ENCODE measurements around the gene CCDC97. TPM values are rescaled to one million over a fixed set of nuclear protein-coding genes. Genes with fewer than 3 reads are reported as not detected.
"Not testable (repeated sequence)": the region's sequence is repeated elsewhere in the genome, so short reads cannot be mapped to it uniquely, and the experiment has no call there.

The CCDC97 gene
- total RNA-seq, 1 donor from 2014 or later, result 8.9 TPM

GRCh38 chr19:41273076-41273475, 36.9 kb upstream of the CCDC97 start:
- Histone ChIP-seq H3K27ac (ENCODE audit: low read depth, low read length) (no peak overlapping the region), H3K9me3 (ENCODE audit: control insufficient read depth in 3 of 3, low read length in 3 of 3) (no peaks in the 10 kb centered on the region), H3K4me1 (ENCODE audit: control insufficient read depth in 3 of 3, insufficient read depth in 3 of 3, low read length in 3 of 3) (no peaks in the 10 kb centered on the region), H3K9ac (ENCODE audit: low read depth in 1 of 3, low read length in 3 of 3) (no peak overlapping the region), H3K4me3 (ENCODE audit: low read length in 3 of 3) (no peak overlapping the region), H3K36me3 (ENCODE audit: control insufficient read depth in 3 of 3, insufficient read depth in 3 of 3, low read length in 3 of 3) (peaks cover 87 to 94% (median 89%) of the 10 kb centered on the region in 3 donors), H3K27me3 (ENCODE audit: control insufficient read depth in 3 of 3, insufficient read depth in 3 of 3, low read length in 3 of 3) (no peaks in the 10 kb centered on the region)

- H3K27ac ChIP-seq (ENCODE audit: low read depth, low read length), result no peak overlapping the region
- H3K36me3 ChIP-seq (ENCODE audit: control insufficient read depth in 3 of 3, insufficient read depth in 3 of 3, low read length in 3 of 3), result peaks cover 81 to 95% (median 90%) of the 10 kb centered on the region in 3 donors
- no peak overlapping the region for H3K4me3 ChIP-seq (ENCODE audit: low read length in 3 of 3)
- no peaks in the 10 kb centered on the region for H3K4me1 ChIP-seq (ENCODE audit: control insufficient read depth in 3 of 3, insufficient read depth in 3 of 3, low read length in 3 of 3)
- H3K9ac ChIP-seq (ENCODE audit: low read depth in 1 of 3, low read length in 3 of 3), result no peak overlapping the region
- H3K27me3 ChIP-seq (ENCODE audit: control insufficient read depth in 3 of 3, insufficient read depth in 3 of 3, low read length in 3 of 3), result no peaks in the 10 kb centered on the region
- no peaks in the 10 kb centered on the region for H3K9me3 ChIP-seq (ENCODE audit: control insufficient read depth in 3 of 3, low read length in 3 of 3)
These were observed 35.2 kb upstream of the CCDC97 start for GRCh38 chr19:41274802-41275201.

DNA sequence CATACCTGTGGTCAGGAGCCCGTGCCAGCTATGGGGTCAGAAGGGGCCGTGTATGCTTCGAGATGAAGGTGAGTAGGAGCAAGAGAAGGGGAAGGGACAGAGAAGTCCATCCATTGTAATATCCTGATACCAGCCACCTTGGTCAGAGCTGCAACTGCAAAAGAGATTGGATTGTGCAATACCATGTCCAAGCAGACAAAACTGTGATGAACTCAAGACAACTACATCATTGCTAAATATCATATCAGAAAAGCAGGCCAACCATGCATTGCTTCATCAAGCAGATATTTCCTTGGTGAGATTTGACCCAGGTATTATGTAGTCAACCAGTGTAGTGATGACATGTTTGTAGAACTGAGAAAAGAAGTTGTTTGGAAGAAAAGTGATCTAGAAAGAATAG, 33.7 kb upstream of the CCDC97 start:
- Histone ChIP-seq H3K4me1 (ENCODE audit: control insufficient read depth in 3 of 3, insufficient read depth in 3 of 3, low read length in 3 of 3) (no peaks in the 10 kb centered on the region), H3K36me3 (ENCODE audit: control insufficient read depth in 3 of 3, insufficient read depth in 3 of 3, low read length in 3 of 3) (peaks cover 86 to 98% (median 93%) of the 10 kb centered on the region in 3 donors), H3K9ac (ENCODE audit: low read depth in 1 of 3, low read length in 3 of 3) (no peak overlapping the region), H3K4me3 (ENCODE audit: low read length in 3 of 3) (no peak overlapping the region), H3K27me3 (ENCODE audit: control insufficient read depth in 3 of 3, insufficient read depth in 3 of 3, low read length in 3 of 3) (no peaks in the 10 kb centered on the region), H3K9me3 (ENCODE audit: control insufficient read depth in 3 of 3, low read length in 3 of 3) (no peaks in the 10 kb centered on the region), H3K27ac (ENCODE audit: low read depth, low read length) (no peak overlapping the region)

DNA sequence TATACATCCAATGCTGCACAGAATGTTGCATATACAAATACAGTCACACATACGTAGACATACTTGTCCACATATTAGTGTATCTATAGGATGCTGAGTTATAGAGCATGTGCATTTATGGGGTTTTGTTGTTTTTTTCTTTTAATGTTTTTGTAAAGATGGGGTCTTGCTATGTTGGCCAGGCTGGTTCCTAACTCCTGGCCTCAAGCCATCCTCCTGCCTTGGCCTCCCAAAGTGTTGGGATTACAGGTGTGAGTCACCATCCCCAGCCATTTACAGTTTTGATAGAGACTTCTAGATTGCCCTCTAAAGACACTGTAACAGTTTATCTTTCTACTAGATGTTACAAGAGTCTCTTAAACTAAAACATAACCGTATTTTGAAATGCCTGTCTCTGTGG, 31.5 kb upstream of the CCDC97 start:
- peaks cover 75 to 93% (median 84%) of the 10 kb centered on the region in 3 donors for H3K36me3 ChIP-seq (ENCODE audit: control insufficient read depth in 3 of 3, insufficient read depth in 3 of 3, low read length in 3 of 3)
- no peak overlapping the region for H3K27ac ChIP-seq (ENCODE audit: low read depth, low read length)
- no peak overlapping the region for H3K4me3 ChIP-seq (ENCODE audit: low read length in 3 of 3)
- H3K9me3 ChIP-seq (ENCODE audit: control insufficient read depth in 3 of 3, low read length in 3 of 3), result no peaks in the 10 kb centered on the region
- no peaks in the 10 kb centered on the region for H3K4me1 ChIP-seq (ENCODE audit: control insufficient read depth in 3 of 3, insufficient read depth in 3 of 3, low read length in 3 of 3)
- no peaks in the 10 kb centered on the region for H3K27me3 ChIP-seq (ENCODE audit: control insufficient read depth in 3 of 3, insufficient read depth in 3 of 3, low read length in 3 of 3)
- no peak overlapping the region for H3K9ac ChIP-seq (ENCODE audit: low read depth in 1 of 3, low read length in 3 of 3)

- Histone ChIP-seq H3K9ac (ENCODE audit: low read depth in 1 of 3, low read length in 3 of 3) (no peak overlapping the region), H3K27me3 (ENCODE audit: control insufficient read depth in 3 of 3, insufficient read depth in 3 of 3, low read length in 3 of 3) (no peaks in the 10 kb centered on the region), H3K27ac (ENCODE audit: low read depth, low read length) (no peak overlapping the region), H3K9me3 (ENCODE audit: control insufficient read depth in 3 of 3, low read length in 3 of 3) (no peaks in the 10 kb centered on the region), H3K4me3 (ENCODE audit: low read length in 3 of 3) (no peak overlapping the region), H3K4me1 (ENCODE audit: control insufficient read depth in 3 of 3, insufficient read depth in 3 of 3, low read length in 3 of 3) (no peaks in the 10 kb centered on the region), H3K36me3 (ENCODE audit: control insufficient read depth in 3 of 3, insufficient read depth in 3 of 3, low read length in 3 of 3) (peaks cover 39 to 78% (median 72%) of the 10 kb centered on the region in 3 donors)
These were observed 21.1 kb upstream of the CCDC97 start for GRCh38 chr19:41288673-41289530.

- peaks cover 48 to 80% (median 74%) of the 10 kb centered on the region in 3 donors for H3K36me3 ChIP-seq (ENCODE audit: control insufficient read depth in 3 of 3, insufficient read depth in 3 of 3, low read length in 3 of 3)
- H3K9ac ChIP-seq (ENCODE audit: low read depth in 1 of 3, low read length in 3 of 3); H3K27me3 ChIP-seq (ENCODE audit: control insufficient read depth in 3 of 3, insufficient read depth in 3 of 3, low read length in 3 of 3); H3K4me1 ChIP-seq (ENCODE audit: control insufficient read depth in 3 of 3, insufficient read depth in 3 of 3, low read length in 3 of 3); H3K9me3 ChIP-seq (ENCODE audit: control insufficient read depth in 3 of 3, low read length in 3 of 3); H3K4me3 ChIP-seq (ENCODE audit: low read length in 3 of 3); H3K27ac ChIP-seq (ENCODE audit: low read depth, low read length): not testable (repeated sequence)
These were observed 20.2 kb upstream of the CCDC97 start for GRCh38 chr19:41289814-41290213.

- Histone ChIP-seq H3K9me3 (ENCODE audit: control insufficient read depth in 3 of 3, low read length in 3 of 3) (no peaks in the 10 kb centered on the region), H3K4me3 (ENCODE audit: low read length in 3 of 3) (no peak overlapping the region), H3K27me3 (ENCODE audit: control insufficient read depth in 3 of 3, insufficient read depth in 3 of 3, low read length in 3 of 3) (no peaks in the 10 kb centered on the region), H3K4me1 (ENCODE audit: control insufficient read depth in 3 of 3, insufficient read depth in 3 of 3, low read length in 3 of 3) (peaks cover 29 to 33% (median 33%) of the 10 kb centered on the region in 3 donors), H3K27ac (ENCODE audit: low read depth, low read length) (no peak overlapping the region), H3K36me3 (ENCODE audit: control insufficient read depth in 3 of 3, insufficient read depth in 3 of 3, low read length in 3 of 3) (peaks cover 57 to 86% (median 74%) of the 10 kb centered on the region in 3 donors), H3K9ac (ENCODE audit: low read depth in 1 of 3, low read length in 3 of 3) (no peak overlapping the region)
These were observed 15.6 kb upstream of the CCDC97 start for GRCh38 chr19:41294393-41294792.

- no peak overlapping the region for H3K4me3 ChIP-seq (ENCODE audit: low read length in 3 of 3)
These were observed 14.5 kb upstream of the CCDC97 start for GRCh38 chr19:41295499-41295898.

DNA sequence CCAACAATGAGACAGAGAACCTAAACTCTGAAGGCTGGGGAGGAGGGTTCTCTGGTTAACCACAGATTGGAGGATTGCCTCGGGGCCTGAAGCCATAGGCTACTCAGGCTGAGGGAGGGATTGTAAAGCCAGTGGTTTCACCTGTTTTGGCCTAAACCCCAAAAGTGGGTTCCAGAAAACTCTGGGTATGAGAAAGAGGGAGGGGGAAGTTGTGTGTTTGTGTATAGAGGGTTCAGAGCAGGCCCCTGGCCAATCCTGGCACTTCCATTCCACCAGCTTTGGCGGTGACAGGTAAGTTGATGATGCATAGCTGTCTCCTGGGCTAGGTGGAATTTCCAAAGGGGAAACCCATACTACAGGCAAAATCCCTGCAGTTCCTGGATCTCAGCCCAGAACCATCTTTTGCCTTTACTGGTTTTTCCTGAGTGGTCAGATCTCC, 13.5 kb upstream of the CCDC97 start:
- H3K9ac ChIP-seq (ENCODE audit: low read depth in 1 of 3, low read length in 3 of 3), result no peak overlapping the region
- no peaks in the 10 kb centered on the region for H3K9me3 ChIP-seq (ENCODE audit: control insufficient read depth in 3 of 3, low read length in 3 of 3)
- H3K27me3 ChIP-seq (ENCODE audit: control insufficient read depth in 3 of 3, insufficient read depth in 3 of 3, low read length in 3 of 3), result no peaks in the 10 kb centered on the region
- H3K36me3 ChIP-seq (ENCODE audit: control insufficient read depth in 3 of 3, insufficient read depth in 3 of 3, low read length in 3 of 3), result peaks cover 55 to 72% (median 67%) of the 10 kb centered on the region in 3 donors
- H3K27ac ChIP-seq (ENCODE audit: low read depth, low read length), result peak overlapping the region; percentile 87
- H3K4me1 ChIP-seq (ENCODE audit: control insufficient read depth in 3 of 3, insufficient read depth in 3 of 3, low read length in 3 of 3), result peaks cover 46 to 47% (median 46%) of the 10 kb centered on the region in 3 donors
- no peak overlapping the region for H3K4me3 ChIP-seq (ENCODE audit: low read length in 3 of 3)

More at GRCh38 chr19:41295499-41295898, 14.5 kb upstream of the CCDC97 start:
- H3K9me3 ChIP-seq (ENCODE audit: control insufficient read depth in 3 of 3, low read length in 3 of 3), result no peaks in the 10 kb centered on the region
- peaks cover 40 to 44% (median 44%) of the 10 kb centered on the region in 3 donors for H3K4me1 ChIP-seq (ENCODE audit: control insufficient read depth in 3 of 3, insufficient read depth in 3 of 3, low read length in 3 of 3)
- no peak overlapping the region for H3K9ac ChIP-seq (ENCODE audit: low read depth in 1 of 3, low read length in 3 of 3)
- H3K36me3 ChIP-seq (ENCODE audit: control insufficient read depth in 3 of 3, insufficient read depth in 3 of 3, low read length in 3 of 3), result peaks cover 53 to 76% (median 67%) of the 10 kb centered on the region in 3 donors
- no peaks in the 10 kb centered on the region for H3K27me3 ChIP-seq (ENCODE audit: control insufficient read depth in 3 of 3, insufficient read depth in 3 of 3, low read length in 3 of 3)
- no peak overlapping the region for H3K27ac ChIP-seq (ENCODE audit: low read depth, low read length)

- no peaks in the 10 kb centered on the region for H3K27me3 ChIP-seq (ENCODE audit: control insufficient read depth in 3 of 3, insufficient read depth in 3 of 3, low read length in 3 of 3)
- H3K4me1 ChIP-seq (ENCODE audit: control insufficient read depth in 3 of 3, insufficient read depth in 3 of 3, low read length in 3 of 3), result peaks cover 46 to 49% (median 46%) of the 10 kb centered on the region in 3 donors
- peak overlapping the region; percentile 87 for H3K27ac ChIP-seq (ENCODE audit: low read depth, low read length)
- H3K4me3 ChIP-seq (ENCODE audit: low read length in 3 of 3), result peak overlapping the region in 2 of 3 donors; percentile 8 to 10
- peaks cover 49 to 69% (median 65%) of the 10 kb centered on the region in 3 donors for H3K36me3 ChIP-seq (ENCODE audit: control insufficient read depth in 3 of 3, insufficient read depth in 3 of 3, low read length in 3 of 3)
- H3K9me3 ChIP-seq (ENCODE audit: control insufficient read depth in 3 of 3, low read length in 3 of 3), result no peaks in the 10 kb centered on the region
- peak overlapping the region; percentile 1 to 59 (median 41) for H3K9ac ChIP-seq (ENCODE audit: low read depth in 1 of 3, low read length in 3 of 3)
These were observed 12.2 kb upstream of the CCDC97 start for GRCh38 chr19:41297628-41298347.
